HepG2 (cell line): ENCODE data around the gene TFAP2D. TPM values are rescaled to one million over a fixed set of nuclear protein-coding genes. Genes with fewer than 3 reads are reported as not detected.

ENCODE experiments used
- ATAC-seq: fragments of 200-7000 bp; cut with Tn5 transposase; 3 replicates; pipeline ENCODE4 v1.9.1; 2020; ENCODE audit warnings: mild to moderate bottlenecking, moderate library complexity
- BruUV-seq: library from RNA; stranded (reverse); fragments of 400-500 nt; replicated peaks from 2 replicates; lab custom pipeline; 2021; lab: Mats Ljungman, UMichigan
- CTCF ChIA-PET: fragments of 300-600 bp; formaldehyde crosslinking; extraction: SDS; loops from one replicate; lab custom pipeline; 2021; ENCODE audit warnings: low total read pairs, inconsistent platforms, low intra/inter-chr PET ratio; lab: Yijun Ruan, JAX
- POLR2A ChIA-PET: fragments of 350-600 bp; sonication (Branson Sonifier 250); formaldehyde crosslinking; loops from one replicate; lab custom pipeline; 2020; ENCODE audit warnings: antibody characterized with exemption, inconsistent platforms; lab: Yijun Ruan, JAX
- DNase-seq: peaks from one replicate; pipeline ENCODE4 v3.0.0-alpha.2; 2015; ENCODE audit warnings: low spot score
- FAIRE-seq: peaks from 3 replicates; lab custom pipeline; 2011; peaks lifted over from hg19 to GRCh38; lab: Jason Lieb, UNC
- H2AFZ ChIP-seq: one replicate; pipeline ENCODE4 v1.6.1; 2011; ENCODE audit warnings: low read length, inconsistent platforms
- H3K27ac ChIP-seq: fragments of 300-600 bp; 3 replicates; pipeline ENCODE4 v1.8.0; 2011; ENCODE audit warnings: mixed run types, mild to moderate bottlenecking, mixed read lengths, low read length, inconsistent platforms; ENCODE audit not compliant: insufficient read depth; ENCODE audit errors: extremely low read length
- H3K27me3 ChIP-seq, 2 experiments: fragments of 200-600 bp in 1 of 2; 2 replicates in 1 of 2; 3 replicates in 1 of 2; pipeline versions ENCODE4 v1.6.0 to v1.8.0; 2011; ENCODE audit warnings: low read length in 2 of 2, mild to moderate bottlenecking in 2 of 2, moderate library complexity in 2 of 2, inconsistent platforms in 1 of 2; ENCODE audit not compliant: insufficient read depth in 2 of 2, control insufficient read depth in 1 of 2
- H3K36me3 ChIP-seq, 2 experiments: fragments of 200-600 bp in 1 of 2; replicated peaks in 1 of 2; 2 replicates in 1 of 2; 3 replicates in 1 of 2; pipeline versions ENCODE4 v1.5.1 to v1.8.0; 2011; ENCODE audit warnings: low read length in 2 of 2, inconsistent platforms in 1 of 2; ENCODE audit not compliant: insufficient read depth in 2 of 2, control insufficient read depth in 1 of 2
- H3K4me1 ChIP-seq: 2 replicates; pipeline ENCODE4 v1.5.1; 2012; ENCODE audit warnings: low read length, inconsistent platforms; ENCODE audit not compliant: insufficient read depth
- H3K4me2 ChIP-seq: 2 replicates; pipeline ENCODE4 v1.6.0; 2011; ENCODE audit warnings: low read depth, low read length, inconsistent platforms
- H3K4me3 ChIP-seq, 3 experiments: fragments of 200-600 bp in 1 of 3; sonication (generic), shearing (Covaris generic) in 1 of 3; replicated peaks in 1 of 3; 2 replicates each; pipeline ENCODE4 v1.5.1; 2011 to 2016; ENCODE audit warnings: low read length in 3 of 3, inconsistent platforms in 2 of 3, low read depth in 2 of 3, mild to moderate bottlenecking in 2 of 3, control low read depth in 1 of 3, mixed read lengths in 1 of 3; ENCODE audit not compliant: insufficient read depth in 1 of 3
- H3K79me2 ChIP-seq: one replicate; pipeline ENCODE4 v1.6.1; 2011; ENCODE audit warnings: low read length, inconsistent platforms; ENCODE audit not compliant: insufficient read depth
- H3K9ac ChIP-seq: 2 replicates; pipeline ENCODE4 v1.6.0; 2011; ENCODE audit warnings: mild to moderate bottlenecking, low read depth, low read length, inconsistent platforms; ENCODE audit not compliant: insufficient read depth
- H3K9me3 ChIP-seq: 2 replicates; pipeline ENCODE4 v1.5.1; 2012; ENCODE audit warnings: mild to moderate bottlenecking, low read length
- H4K20me1 ChIP-seq: 2 replicates; pipeline ENCODE4 v1.6.0; 2011; ENCODE audit warnings: inconsistent platforms, mild to moderate bottlenecking, low read length, moderate library complexity; ENCODE audit not compliant: insufficient read depth
- GZF1 ChIP-seq: sonication (generic); formaldehyde crosslinking; IDR thresholded peaks from 2 replicates; pipeline ENCODE4 v1.5.1; 2020; ENCODE audit warnings: mild to moderate bottlenecking, missing genetic modification reagents
- JUNB ChIP-seq: sonication (generic); formaldehyde crosslinking; IDR thresholded peaks from 2 replicates; pipeline ENCODE4 v1.8.0; 2022; ENCODE audit warnings: missing genetic modification reagents, mild to moderate bottlenecking, borderline replicate concordance
- MLXIP ChIP-seq: sonication (generic); formaldehyde crosslinking; IDR thresholded peaks from 2 replicates; pipeline ENCODE4 v1.9.0; 2021; ENCODE audit warnings: missing genetic modification reagents, borderline replicate concordance
- SETDB1 ChIP-seq: sonication (generic); formaldehyde crosslinking; IDR thresholded peaks from 2 replicates; pipeline ENCODE4 v1.5.1; 2020; ENCODE audit warnings: missing genetic modification reagents, mild to moderate bottlenecking, borderline replicate concordance
- SMARCE1 ChIP-seq: fragments of 450-650 bp; IDR thresholded peaks from 2 replicates; pipeline ENCODE4 v1.6.1; 2017; ENCODE audit warnings: borderline replicate concordance
- TBL1XR1 ChIP-seq: fragments of 150-350 bp; IDR thresholded peaks from 2 replicates; pipeline ENCODE4 v1.6.1; 2014; ENCODE audit warnings: borderline replicate concordance, low read length; ENCODE audit not compliant: partially characterized antibody
- ZBTB3 ChIP-seq: sonication (generic); formaldehyde crosslinking; IDR thresholded peaks from 2 replicates; pipeline ENCODE4 v1.4.0; 2020; ENCODE audit warnings: low read depth, mild to moderate bottlenecking, moderate library complexity, missing genetic modification reagents, borderline replicate concordance
- ZNF20 ChIP-seq: sonication (generic); formaldehyde crosslinking; IDR thresholded peaks from 2 replicates; pipeline ENCODE4 v1.4.0; 2020; ENCODE audit warnings: mild to moderate bottlenecking, moderate library complexity, missing genetic modification reagents
- ZNF230 ChIP-seq: sonication (generic); formaldehyde crosslinking; IDR thresholded peaks from 2 replicates; pipeline ENCODE4 v1.4.0; 2020; ENCODE audit warnings: mild to moderate bottlenecking, missing genetic modification reagents
- ZNF530 ChIP-seq: sonication (generic); formaldehyde crosslinking; IDR thresholded peaks from 2 replicates; pipeline ENCODE4 v1.5.0; 2020; ENCODE audit warnings: low read depth, mild to moderate bottlenecking, missing genetic modification reagents
- ZNF816 ChIP-seq: sonication (generic); formaldehyde crosslinking; IDR thresholded peaks from 2 replicates; pipeline ENCODE4 v1.8.0; 2022; ENCODE audit warnings: missing genetic modification reagents, mild to moderate bottlenecking, borderline replicate concordance
- ZNF850 ChIP-seq: sonication (generic); formaldehyde crosslinking; conservative IDR thresholded peaks from 2 replicates; pipeline ENCODE4 v1.9.0; 2021; ENCODE audit warnings: mild to moderate bottlenecking, missing genetic modification reagents
- ZUFSP ChIP-seq: sonication (generic); formaldehyde crosslinking; IDR thresholded peaks from 2 replicates; pipeline ENCODE4 v1.9.0; 2021; ENCODE audit warnings: missing genetic modification reagents, mild to moderate bottlenecking, borderline replicate concordance
- WGBS: methylation state at CpG from one replicate; pipeline ENCODE4 v1.1.6; 2017; ENCODE audit warnings: low lambda C conversion rate; 5-methylcytosine and 5-hydroxymethylcytosine counted together
- in situ Hi-C: cut with HindIII; loops from 2 replicates; pipeline ENCODE4 v1.10.0; 2017; ENCODE audit warnings: low pct_unique_long_range_greater_than_20kb; ENCODE audit not compliant: extremely low pct_ligation_motif_present
- intact Hi-C: fragments of 100-400 bp; cut with micrococcal nuclease; formaldehyde crosslinking; loops from one replicate; pipeline ENCODE4 v1.10.0; 2022; ENCODE audit not compliant: unreplicated experiment
- polyA plus RNA-seq, 8 experiments: library from polyadenylated mRNA; depleted of rRNA in 3 of 8; stranded (reverse) in 7 of 8; unstranded in 1 of 8; fragments of >200 nt; fragmentation: Illumina TruSeq in 4 of 8; extraction: Trizol in 4 of 8; gene quantifications; 2 replicates each; pipeline versions ENCODE4 v1.2.1 to v1.2.3, GENCODE V29; 2011 to 2016; ENCODE audit warnings: low read depth in 4 of 8, missing spikeins in 1 of 8, mixed read lengths in 1 of 8; ENCODE audit not compliant: insufficient read depth in 1 of 8
- total RNA-seq, 5 experiments: library from RNA; depleted of rRNA; stranded (reverse); fragments of >200 nt; fragmentation: Illumina TruSeq; extraction: Trizol; gene quantifications; 2 replicates each; pipeline ENCODE4 v1.2.3, GENCODE V29; 2016; ENCODE audit warnings: low read depth in 1 of 5

TFAP2D gene
- total and polyA plus RNA-seq, 2 of the 13 experiments (the other 11 are each of a cell fraction or from before 2014, with no cell fraction given): not detected

GRCh38 chr6:50785921-50786320 lies 72.6 kb downstream of the TFAP2D start:
- ChIA-PET POLR2A (no interaction called here), CTCF (no interaction called here)
- in situ Hi-C loops (loop anchor here (10.0 to 25.0 kb wide), 2 partner anchors 131 to 649 kb away; no protein-coding TSS in a partner anchor), intact Hi-C loops (no loop called here)
- 5% methylated on average over 1 of the region's 1 CpG for WGBS
- H3K9me3 ChIP-seq: no peaks in the 10 kb centered on the region
- no peaks in the 10 kb centered on the region for H3K36me3 ChIP-seq
- no peak overlapping the region for H3K9ac ChIP-seq
- H3K4me1 ChIP-seq: no peaks in the 10 kb centered on the region
- no peaks in the 10 kb centered on the region for H4K20me1 ChIP-seq
- H3K79me2 ChIP-seq: no peaks in the 10 kb centered on the region
- FAIRE-seq (no peak), ATAC-seq (no peak), DNase-seq (no peak)
- no peak overlapping the region for H3K4me3 ChIP-seq
- H3K4me2 ChIP-seq: no peak overlapping the region
- no peak overlapping the region for H2AFZ ChIP-seq
- TF ChIP-seq ZBTB3: no peak
- TF ChIP-seq ZNF230: no peak
- H3K27me3 ChIP-seq: no peaks in the 10 kb centered on the region
- no TSS peak for BruUV-seq
- no peak overlapping the region for H3K27ac ChIP-seq

GRCh38 chr6:50791900-50792508 lies 78.7 kb downstream of the TFAP2D start:
- Histone ChIP-seq H3K27me3 (no peaks in the 10 kb centered on the region), H3K9me3 (no peaks in the 10 kb centered on the region), H3K36me3 (no peaks in the 10 kb centered on the region), H3K4me2 (no peak overlapping the region), H4K20me1 (no peaks in the 10 kb centered on the region), H3K9ac (no peak overlapping the region), H2AFZ (no peak overlapping the region), H3K27ac (no peak overlapping the region), H3K4me1 (no peaks in the 10 kb centered on the region), H3K79me2 (no peaks in the 10 kb centered on the region), H3K4me3 (no peak overlapping the region)
- intact Hi-C loops: loop anchor here (1.0 to 2.0 kb wide), 2 partner anchors 136 to 663 kb away; no protein-coding TSS in a partner anchor
- ChIA-PET POLR2A (no interaction called here), CTCF (interaction anchor here (1.1 to 1.8 kb wide), 2 partner anchors 135 to 1229 kb away, joined by 3 to 14 read pairs; no protein-coding TSS in a partner anchor)
- BruUV-seq: no TSS peak
- in situ Hi-C loops: loop anchor here (25.0 kb wide), 1 partner anchor 655 kb away; no protein-coding TSS in a partner anchor
- peak; percentile 77 for FAIRE-seq
- 3% methylated on average over 3 of the region's 3 CpGs for WGBS
- peak; percentile 61 for DNase-seq
- ATAC-seq: peak; percentile 86
- TF ChIP-seq ZNF530 (CRISPR knock-in tag) (no peak), ZUFSP (no peak), TBL1XR1 (no peak), SETDB1 (CRISPR knock-in tag) (no peak), SMARCE1 (no peak), ZNF850 (no peak), ZNF20 (CRISPR knock-in tag) (no peak), JUNB (CRISPR knock-in tag) (no peak), GZF1 (CRISPR knock-in tag) (no peak), ZNF816 (CRISPR knock-in tag) (0 out of 2 replicates have a peak, but pooled peaks have one; percentile 30), MLXIP (CRISPR knock-in tag) (no peak)
